Measurements from ENCODE around the gene WIZ. TPM values are rescaled to one million over a fixed set of nuclear protein-coding genes. Genes with fewer than 3 reads are reported as not detected.

The WIZ gene
- total and polyA plus RNA-seq, 9 of the 15 experiments (the other 6 are each of a cell fraction or from before 2014, with no cell fraction given), result 0.06 to 37.5 (median 4.8) TPM

DNA sequence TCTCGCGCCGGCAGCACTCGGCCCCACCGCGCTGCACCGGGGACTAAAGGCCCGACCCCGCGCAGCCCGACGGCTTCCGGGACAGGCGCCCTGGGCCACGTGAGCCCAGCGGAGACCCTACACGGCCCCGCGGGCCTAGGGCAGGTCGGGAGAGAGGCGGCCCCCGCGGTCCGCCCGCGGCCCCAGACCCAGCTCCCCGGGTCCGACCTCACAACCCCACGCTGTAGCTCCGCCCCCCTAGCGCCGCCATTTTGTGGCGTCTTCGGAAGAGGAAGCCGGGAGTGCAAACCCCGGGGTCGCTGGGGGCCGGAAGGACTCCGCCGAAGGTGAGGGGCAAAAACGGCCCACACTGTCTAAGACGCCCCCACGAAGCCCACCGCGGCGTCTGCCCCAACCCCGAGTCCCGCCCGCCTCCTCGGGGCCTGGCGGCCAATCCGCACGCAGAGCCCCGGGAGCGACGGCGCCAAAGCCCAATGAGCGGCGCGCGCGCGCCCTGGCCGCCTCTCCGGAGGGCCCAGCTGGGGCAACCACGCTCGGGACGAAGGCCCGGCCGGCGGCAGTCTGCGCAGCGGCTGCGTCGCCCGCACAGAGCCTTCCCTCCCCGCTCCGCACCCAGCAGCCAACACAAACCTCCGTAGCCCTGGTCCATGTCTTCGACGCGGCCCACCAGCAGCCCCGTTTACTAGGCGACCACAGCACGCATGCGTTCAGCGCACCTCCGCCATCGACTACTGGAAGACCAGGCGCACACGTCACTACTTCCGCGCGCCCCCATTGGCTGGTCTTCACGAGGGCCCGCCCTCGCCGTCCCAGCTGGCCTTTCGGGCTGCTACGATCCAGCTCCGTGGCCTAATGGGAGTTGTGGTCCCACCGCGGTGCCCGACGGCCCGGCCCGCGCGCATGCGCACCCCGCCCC lies 70.4 kb downstream of the WIZ start, which contains the start of gene AKAP8 (continued):
- TF ChIP-seq, protein P1, sequence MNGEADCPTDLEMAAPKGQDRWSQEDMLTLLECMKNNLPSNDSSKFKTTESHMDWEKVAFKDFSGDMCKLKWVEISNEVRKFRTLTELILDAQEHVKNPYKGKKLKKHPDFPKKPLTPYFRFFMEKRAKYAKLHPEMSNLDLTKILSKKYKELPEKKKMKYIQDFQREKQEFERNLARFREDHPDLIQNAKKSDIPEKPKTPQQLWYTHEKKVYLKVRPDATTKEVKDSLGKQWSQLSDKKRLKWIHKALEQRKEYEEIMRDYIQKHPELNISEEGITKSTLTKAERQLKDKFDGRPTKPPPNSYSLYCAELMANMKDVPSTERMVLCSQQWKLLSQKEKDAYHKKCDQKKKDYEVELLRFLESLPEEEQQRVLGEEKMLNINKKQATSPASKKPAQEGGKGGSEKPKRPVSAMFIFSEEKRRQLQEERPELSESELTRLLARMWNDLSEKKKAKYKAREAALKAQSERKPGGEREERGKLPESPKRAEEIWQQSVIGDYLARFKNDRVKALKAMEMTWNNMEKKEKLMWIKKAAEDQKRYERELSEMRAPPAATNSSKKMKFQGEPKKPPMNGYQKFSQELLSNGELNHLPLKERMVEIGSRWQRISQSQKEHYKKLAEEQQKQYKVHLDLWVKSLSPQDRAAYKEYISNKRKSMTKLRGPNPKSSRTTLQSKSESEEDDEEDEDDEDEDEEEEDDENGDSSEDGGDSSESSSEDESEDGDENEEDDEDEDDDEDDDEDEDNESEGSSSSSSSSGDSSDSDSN (IDR thresholded peaks at IDR 0.05; ENCODE audit: borderline replicate concordance in 1 of 2, low read depth in 2 of 2, low read length in 2 of 2), result peak in 1 of 2 experiments; percentile 53; a peak in 1 of 4 replicates
- TF ChIP-seq U2AF1 (optimal IDR thresholded peaks at IDR 0.05; ENCODE audit: low read depth, low read length), result peak; percentile 87
- TF ChIP-seq PYGO2 (tag; IDR thresholded peaks at IDR 0.05), result no peak
- 0 out of 2 replicates have a peak, but pooled peaks have one; percentile 42 for TF ChIP-seq FOXK1 (CRISPR knock-in tag; IDR thresholded peaks at IDR 0.05; ENCODE audit: borderline replicate concordance)
- TF ChIP-seq CBX3 (IDR thresholded peaks at IDR 0.05; ENCODE audit: borderline replicate concordance in 1 of 2, low read length in 2 of 2), result no peak
- TF ChIP-seq KLF10 (CRISPR knock-in tag; IDR thresholded peaks at IDR 0.05), result no peak
- TF ChIP-seq RFX5 (IDR thresholded peaks at IDR 0.05; ENCODE audit: low read depth, low read length), result 0 out of 2 replicates have a peak, but pooled peaks have one; percentile 47
- TF ChIP-seq, protein P2, sequence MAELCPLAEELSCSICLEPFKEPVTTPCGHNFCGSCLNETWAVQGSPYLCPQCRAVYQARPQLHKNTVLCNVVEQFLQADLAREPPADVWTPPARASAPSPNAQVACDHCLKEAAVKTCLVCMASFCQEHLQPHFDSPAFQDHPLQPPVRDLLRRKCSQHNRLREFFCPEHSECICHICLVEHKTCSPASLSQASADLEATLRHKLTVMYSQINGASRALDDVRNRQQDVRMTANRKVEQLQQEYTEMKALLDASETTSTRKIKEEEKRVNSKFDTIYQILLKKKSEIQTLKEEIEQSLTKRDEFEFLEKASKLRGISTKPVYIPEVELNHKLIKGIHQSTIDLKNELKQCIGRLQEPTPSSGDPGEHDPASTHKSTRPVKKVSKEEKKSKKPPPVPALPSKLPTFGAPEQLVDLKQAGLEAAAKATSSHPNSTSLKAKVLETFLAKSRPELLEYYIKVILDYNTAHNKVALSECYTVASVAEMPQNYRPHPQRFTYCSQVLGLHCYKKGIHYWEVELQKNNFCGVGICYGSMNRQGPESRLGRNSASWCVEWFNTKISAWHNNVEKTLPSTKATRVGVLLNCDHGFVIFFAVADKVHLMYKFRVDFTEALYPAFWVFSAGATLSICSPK (IDR thresholded peaks at IDR 0.05; ENCODE audit: borderline replicate concordance), result no peak
- TF ChIP-seq XRCC4 (IDR thresholded peaks at IDR 0.05; ENCODE audit: extremely low read depth, insufficient read depth, insufficient read length), result no peak
- TF ChIP-seq, protein P3, sequence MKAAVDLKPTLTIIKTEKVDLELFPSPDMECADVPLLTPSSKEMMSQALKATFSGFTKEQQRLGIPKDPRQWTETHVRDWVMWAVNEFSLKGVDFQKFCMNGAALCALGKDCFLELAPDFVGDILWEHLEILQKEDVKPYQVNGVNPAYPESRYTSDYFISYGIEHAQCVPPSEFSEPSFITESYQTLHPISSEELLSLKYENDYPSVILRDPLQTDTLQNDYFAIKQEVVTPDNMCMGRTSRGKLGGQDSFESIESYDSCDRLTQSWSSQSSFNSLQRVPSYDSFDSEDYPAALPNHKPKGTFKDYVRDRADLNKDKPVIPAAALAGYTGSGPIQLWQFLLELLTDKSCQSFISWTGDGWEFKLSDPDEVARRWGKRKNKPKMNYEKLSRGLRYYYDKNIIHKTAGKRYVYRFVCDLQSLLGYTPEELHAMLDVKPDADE (conservative IDR thresholded peaks at IDR 0.05; ENCODE audit: control insufficient read depth, low read depth, low read length), result peak; percentile 59; the same call in 1 of the 2 replicates
- TF ChIP-seq, protein P4, sequence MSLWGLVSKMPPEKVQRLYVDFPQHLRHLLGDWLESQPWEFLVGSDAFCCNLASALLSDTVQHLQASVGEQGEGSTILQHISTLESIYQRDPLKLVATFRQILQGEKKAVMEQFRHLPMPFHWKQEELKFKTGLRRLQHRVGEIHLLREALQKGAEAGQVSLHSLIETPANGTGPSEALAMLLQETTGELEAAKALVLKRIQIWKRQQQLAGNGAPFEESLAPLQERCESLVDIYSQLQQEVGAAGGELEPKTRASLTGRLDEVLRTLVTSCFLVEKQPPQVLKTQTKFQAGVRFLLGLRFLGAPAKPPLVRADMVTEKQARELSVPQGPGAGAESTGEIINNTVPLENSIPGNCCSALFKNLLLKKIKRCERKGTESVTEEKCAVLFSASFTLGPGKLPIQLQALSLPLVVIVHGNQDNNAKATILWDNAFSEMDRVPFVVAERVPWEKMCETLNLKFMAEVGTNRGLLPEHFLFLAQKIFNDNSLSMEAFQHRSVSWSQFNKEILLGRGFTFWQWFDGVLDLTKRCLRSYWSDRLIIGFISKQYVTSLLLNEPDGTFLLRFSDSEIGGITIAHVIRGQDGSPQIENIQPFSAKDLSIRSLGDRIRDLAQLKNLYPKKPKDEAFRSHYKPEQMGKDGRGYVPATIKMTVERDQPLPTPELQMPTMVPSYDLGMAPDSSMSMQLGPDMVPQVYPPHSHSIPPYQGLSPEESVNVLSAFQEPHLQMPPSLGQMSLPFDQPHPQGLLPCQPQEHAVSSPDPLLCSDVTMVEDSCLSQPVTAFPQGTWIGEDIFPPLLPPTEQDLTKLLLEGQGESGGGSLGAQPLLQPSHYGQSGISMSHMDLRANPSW (CRISPR knock-in tag; IDR thresholded peaks at IDR 0.05), result no peak
- TF ChIP-seq, protein P5, sequence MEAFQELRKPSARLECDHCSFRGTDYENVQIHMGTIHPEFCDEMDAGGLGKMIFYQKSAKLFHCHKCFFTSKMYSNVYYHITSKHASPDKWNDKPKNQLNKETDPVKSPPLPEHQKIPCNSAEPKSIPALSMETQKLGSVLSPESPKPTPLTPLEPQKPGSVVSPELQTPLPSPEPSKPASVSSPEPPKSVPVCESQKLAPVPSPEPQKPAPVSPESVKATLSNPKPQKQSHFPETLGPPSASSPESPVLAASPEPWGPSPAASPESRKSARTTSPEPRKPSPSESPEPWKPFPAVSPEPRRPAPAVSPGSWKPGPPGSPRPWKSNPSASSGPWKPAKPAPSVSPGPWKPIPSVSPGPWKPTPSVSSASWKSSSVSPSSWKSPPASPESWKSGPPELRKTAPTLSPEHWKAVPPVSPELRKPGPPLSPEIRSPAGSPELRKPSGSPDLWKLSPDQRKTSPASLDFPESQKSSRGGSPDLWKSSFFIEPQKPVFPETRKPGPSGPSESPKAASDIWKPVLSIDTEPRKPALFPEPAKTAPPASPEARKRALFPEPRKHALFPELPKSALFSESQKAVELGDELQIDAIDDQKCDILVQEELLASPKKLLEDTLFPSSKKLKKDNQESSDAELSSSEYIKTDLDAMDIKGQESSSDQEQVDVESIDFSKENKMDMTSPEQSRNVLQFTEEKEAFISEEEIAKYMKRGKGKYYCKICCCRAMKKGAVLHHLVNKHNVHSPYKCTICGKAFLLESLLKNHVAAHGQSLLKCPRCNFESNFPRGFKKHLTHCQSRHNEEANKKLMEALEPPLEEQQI (IDR thresholded peaks at IDR 0.05), result no peak

All from K562 (cell line).